Prostate gland (tissue), 2 donors: ENCODE results near the gene TPPP. TPM values are rescaled to one million over a fixed set of nuclear protein-coding genes. Genes with fewer than 3 reads are reported as not detected.
A peak's percentile ranks its signal among the peaks of the same experiment; 100 is the strongest.
"Not testable (repeated sequence)": the region's sequence is repeated elsewhere in the genome, so short reads cannot be mapped to it uniquely, and the experiment has no call there.

ENCODE experiments used
- DNase-seq: peaks from one replicate; pipeline ENCODE4 v3.0.0-alpha.2; 2019; ENCODE audit warnings: low spot score
- H3K27ac ChIP-seq, 2 donors: fragments of 200-600 bp; sonication (generic); 2 replicates each; pipeline ENCODE4 v1.5.1; 2017 to 2019
- H3K27me3 ChIP-seq: fragments of 200-600 bp; sonication (generic); replicated peaks from 2 replicates; pipeline ENCODE4 v1.5.1; 2019; ENCODE audit not compliant: insufficient read depth
- H3K36me3 ChIP-seq, 2 donors: fragments of 200-600 bp; sonication (generic); 1 replicate in 1 of 2; 2 replicates in 1 of 2; pipeline versions ENCODE4 v1.5.1 to v1.8.1; 2017 to 2019
- H3K4me1 ChIP-seq: fragments of 200-600 bp; sonication (generic); replicated peaks from 2 replicates; pipeline ENCODE4 v1.5.1; 2019
- H3K4me3 ChIP-seq, 2 donors: fragments of 200-600 bp; sonication (generic); 2 replicates each; pipeline ENCODE4 v1.5.1; 2017 to 2019
- H3K9me3 ChIP-seq: fragments of 200-600 bp; sonication (generic); 2 replicates; pipeline ENCODE4 v1.5.1; 2017
- CTCF ChIP-seq, 4 experiments: fragments of 200-600 bp in 2 of 4; fragments of 450-650 bp in 2 of 4; sonication (generic) in 2 of 4; IDR thresholded peaks; 1 replicate in 3 of 4; 2 replicates in 1 of 4; pipeline ENCODE4 v1.5.1; 2016 to 2019; ENCODE audit warnings: antibody characterized with exemption in 4 of 4, mild to moderate bottlenecking in 2 of 4, moderate library complexity in 2 of 4
- POLR2A ChIP-seq: fragments of 450-650 bp; IDR thresholded peaks from one replicate; pipeline ENCODE4 v1.6.1; 2016; ENCODE audit warnings: antibody characterized with exemption, mild to moderate bottlenecking
- POLR2AphosphoS5 ChIP-seq: sonication (generic); formaldehyde crosslinking; IDR thresholded peaks from one replicate; pipeline ENCODE4 v1.6.1; 2017; ENCODE audit warnings: antibody characterized with exemption
- WGBS: methylation state at CpG from one replicate; pipeline ENCODE4 v1.1.5; 2018; 5-methylcytosine and 5-hydroxymethylcytosine counted together
- intact Hi-C: fragments of 100-400 bp; cut with DNase I; formaldehyde crosslinking; loops from one replicate; pipeline ENCODE4 v1.14.2; 2022
- total RNA-seq, 2 donors: library from RNA; depleted of rRNA; stranded (reverse); fragments of >200 nt; gene quantifications; one replicate each; pipeline ENCODE4 v1.1.0, GENCODE V29; 2016

The TPPP gene
- total RNA-seq, 2 donors from 2014 or later, result 2.3 to 6.9 TPM

DNA sequence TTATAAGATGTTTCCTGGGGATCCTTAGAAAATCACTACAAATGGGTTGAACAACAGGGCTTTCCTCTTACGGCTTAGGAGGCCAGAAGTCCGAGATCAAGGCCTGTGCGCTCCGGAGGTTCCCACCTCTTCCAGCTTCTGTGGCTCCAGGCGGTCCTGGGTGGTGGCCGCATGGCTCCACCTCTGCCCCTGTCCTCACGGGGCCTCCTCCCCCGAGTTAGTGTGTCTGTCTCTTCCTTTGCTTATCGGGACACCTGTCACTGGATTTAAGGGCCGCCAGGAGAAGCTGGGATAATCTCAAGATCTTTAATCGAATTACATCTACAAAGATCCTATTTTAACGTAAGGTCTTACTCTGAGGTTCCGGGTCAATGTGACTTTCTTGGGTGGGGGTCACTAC, 2.3 kb upstream of the TPPP start:
- H3K4me3 ChIP-seq, H3K27me3 ChIP-seq, H3K36me3 ChIP-seq, H3K9me3 ChIP-seq, intact Hi-C loops, DNase-seq, H3K27ac ChIP-seq, H3K4me1 ChIP-seq: not testable (repeated sequence)
- WGBS, result 80% methylated on average over 2 of the region's 13 CpGs

DNA sequence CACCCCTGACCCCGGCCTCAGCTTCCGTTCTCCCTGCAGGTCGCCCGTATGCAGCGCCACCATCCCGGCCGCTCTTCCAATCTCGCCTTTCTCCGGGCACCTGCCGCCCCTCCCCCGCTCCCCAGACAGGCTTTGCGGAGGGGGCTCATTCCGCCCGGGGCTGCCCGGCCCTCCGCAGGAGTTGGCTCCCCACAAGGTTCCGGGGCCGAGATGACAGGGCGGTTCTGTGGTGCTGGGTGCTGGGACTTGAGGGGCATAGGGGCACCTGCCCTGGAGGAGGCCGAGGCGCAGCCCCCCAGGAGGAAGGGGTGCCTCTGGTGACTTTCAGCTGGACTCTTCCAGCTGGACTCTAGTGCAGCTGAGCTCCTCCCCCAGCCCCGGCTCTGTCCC, 885 bp upstream of the TPPP start:
- H3K9me3 ChIP-seq, H3K27ac ChIP-seq, H3K4me1 ChIP-seq, DNase-seq, intact Hi-C loops, H3K27me3 ChIP-seq, H3K36me3 ChIP-seq: not testable (repeated sequence)
- peak overlapping the region in 1 of 2 donors; percentile 45 for H3K4me3 ChIP-seq
- 2% methylated on average over 9 of the region's 22 CpGs for WGBS

DNA sequence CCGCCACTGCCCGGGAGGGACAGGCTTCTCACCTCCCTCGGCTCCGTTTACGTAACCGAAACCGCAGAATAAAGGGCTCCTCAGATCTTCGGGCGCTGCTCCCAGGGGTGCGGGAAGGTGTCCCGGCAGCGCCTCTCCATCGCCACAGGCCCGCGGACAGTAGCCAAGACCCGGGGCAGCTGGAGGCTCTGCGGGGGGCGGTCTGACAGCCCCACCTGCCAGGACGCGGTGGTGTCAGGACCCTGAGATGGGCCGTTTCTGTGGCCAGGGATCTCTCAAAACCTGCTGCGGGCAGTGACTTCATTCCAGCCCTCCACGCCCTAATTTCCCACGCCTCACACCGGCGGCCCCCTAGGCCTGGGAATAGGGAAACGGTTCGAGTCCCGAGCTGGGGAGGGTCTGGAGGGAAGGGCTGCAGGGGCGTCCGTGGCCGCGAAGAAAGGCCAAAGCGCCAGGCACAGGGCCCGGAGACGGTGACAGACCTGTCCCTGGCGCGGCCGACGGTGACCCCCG, 567 bp downstream of the TPPP start:
- H3K4me1 ChIP-seq, H3K9me3 ChIP-seq, intact Hi-C loops, H3K27ac ChIP-seq, H3K36me3 ChIP-seq, H3K27me3 ChIP-seq, DNase-seq: not testable (repeated sequence)
- peak overlapping the region; percentile 33 to 45 for H3K4me3 ChIP-seq
- WGBS, result under 1% methylated on average over 40 of the region's 41 CpGs

DNA sequence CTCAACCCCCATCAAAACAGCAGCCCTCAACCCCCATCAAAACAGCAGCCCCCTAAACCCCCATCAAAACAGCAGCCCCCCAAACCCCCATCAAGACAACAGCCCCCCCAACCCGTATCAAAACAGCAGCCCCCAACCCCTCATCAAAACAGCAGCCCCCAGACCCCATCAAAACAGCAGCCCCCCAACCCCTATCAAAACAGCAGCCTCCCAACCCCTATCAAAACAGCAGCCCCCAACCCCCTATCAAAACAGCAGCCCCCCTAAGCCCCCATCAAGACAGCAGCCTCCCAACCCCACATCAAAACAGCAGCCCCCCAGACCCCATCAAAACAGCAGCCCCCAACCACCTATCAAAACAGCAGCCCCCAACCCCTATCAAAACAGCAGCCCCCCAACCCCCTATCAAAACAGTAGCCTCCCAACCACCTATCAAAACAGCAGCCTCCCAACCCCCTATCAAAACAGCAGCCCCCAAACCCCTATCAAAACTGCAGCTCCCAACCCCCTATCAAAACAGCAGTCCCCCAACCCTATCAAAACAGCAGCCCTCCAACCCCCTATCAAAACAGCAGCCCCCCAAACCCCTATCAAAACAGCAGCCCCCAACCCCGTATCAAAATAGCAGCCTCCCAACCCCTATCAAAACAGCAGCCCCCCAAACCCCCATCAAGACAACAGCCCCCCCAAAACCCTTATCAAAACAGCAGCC, 1.2 kb downstream of the TPPP start:
- TF ChIP-seq POLR2A, result no peak
- no peak for TF ChIP-seq POLR2AphosphoS5
- TF ChIP-seq CTCF (IDR thresholded peaks at IDR 0.05), result no peak
- Histone ChIP-seq H3K36me3 (no peaks in the 10 kb centered on the region), H3K4me3 (peak overlapping the region in 1 of 2 donors; percentile 45), H3K9me3 (no peaks in the 10 kb centered on the region), H3K27me3 (no peaks in the 10 kb centered on the region), H3K27ac (no peak overlapping the region), H3K4me1 (no peaks in the 10 kb centered on the region)
- 17% methylated on average over 2 of the region's 2 CpGs for WGBS
- no peak for DNase-seq
- intact Hi-C loops, result no loop called here

DNA sequence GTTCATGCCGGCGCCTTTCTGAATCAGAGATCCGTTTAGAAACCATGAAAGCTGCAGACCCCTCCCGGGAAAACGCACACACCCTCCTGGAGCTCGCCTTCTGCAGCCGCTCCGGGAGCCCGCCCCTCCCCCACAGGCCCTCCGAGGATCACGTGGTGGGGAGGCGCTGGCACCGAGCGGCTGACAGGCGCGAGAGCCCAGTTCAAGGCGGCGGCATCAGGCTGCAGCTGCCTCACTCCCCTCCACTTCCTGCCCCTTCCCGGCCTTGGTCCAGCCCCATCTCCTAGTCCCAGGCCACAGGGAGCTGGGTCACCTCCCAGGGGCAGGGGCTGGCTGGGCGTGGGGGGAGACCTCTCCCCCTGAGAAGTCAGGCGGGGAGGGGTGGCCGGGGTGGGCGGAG, 2.1 kb downstream of the TPPP start:
- H3K4me1 ChIP-seq, H3K36me3 ChIP-seq, H3K27me3 ChIP-seq, H3K4me3 ChIP-seq, intact Hi-C loops, H3K9me3 ChIP-seq, H3K27ac ChIP-seq, DNase-seq: not testable (repeated sequence)
- WGBS, result no CpG with 5 or more reads among the region's 23 CpGs

DNA sequence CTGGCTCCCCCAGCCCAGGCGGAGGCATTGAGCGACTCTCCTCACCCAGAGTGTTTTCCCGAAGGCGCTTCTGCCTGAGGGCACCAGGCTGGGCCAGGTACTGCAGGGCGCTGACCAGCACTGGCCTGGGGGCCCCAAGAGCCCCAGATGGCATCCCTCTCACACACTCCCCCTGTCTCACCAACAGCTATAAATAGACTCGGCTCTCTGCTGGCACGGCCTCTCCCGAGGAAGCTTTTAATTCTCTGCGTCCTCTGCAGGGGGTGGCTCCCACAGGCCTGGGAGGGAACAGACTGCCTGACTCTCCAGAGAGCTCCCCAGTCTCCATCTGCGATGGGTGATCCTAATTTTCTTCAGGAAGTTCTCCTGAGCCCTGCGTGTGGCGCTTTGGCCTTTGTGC, 2.9 kb downstream of the TPPP start:
- H3K9me3 ChIP-seq, H3K4me3 ChIP-seq, H3K27ac ChIP-seq, DNase-seq, H3K27me3 ChIP-seq, H3K36me3 ChIP-seq, H3K4me1 ChIP-seq, intact Hi-C loops: not testable (repeated sequence)
- no CpG with 5 or more reads among the region's 12 CpGs for WGBS

- H3K4me1 ChIP-seq, H3K36me3 ChIP-seq, H3K27me3 ChIP-seq, DNase-seq, H3K27ac ChIP-seq, intact Hi-C loops, H3K9me3 ChIP-seq, H3K4me3 ChIP-seq: not testable (repeated sequence)
- 90% methylated on average over 19 of the region's 30 CpGs for WGBS
Measured at GRCh38 chr5:688348-689010, 4.7 kb downstream of the TPPP start.

DNA sequence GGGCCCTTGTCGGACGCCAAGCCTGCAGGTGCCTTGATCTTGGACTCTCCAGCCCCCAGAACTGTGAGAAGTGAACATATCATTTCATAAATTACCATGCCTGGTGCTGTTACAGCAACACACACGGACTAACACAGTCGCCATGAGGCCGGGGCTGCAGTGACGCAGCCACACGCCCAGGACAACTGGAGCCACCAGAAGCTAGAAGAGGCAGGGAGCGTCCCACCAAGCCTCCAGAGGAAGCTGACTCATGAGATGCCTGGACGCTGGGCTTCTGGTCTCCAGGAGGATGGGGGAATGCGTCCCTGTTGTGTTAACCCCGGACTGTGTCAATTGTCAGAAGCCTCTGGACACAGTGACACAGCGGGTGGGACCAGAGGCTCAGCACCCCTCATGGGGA, 6.2 kb downstream of the TPPP start:
- DNase-seq, H3K4me1 ChIP-seq, H3K27me3 ChIP-seq, H3K4me3 ChIP-seq, H3K36me3 ChIP-seq, H3K9me3 ChIP-seq, H3K27ac ChIP-seq, intact Hi-C loops: not testable (repeated sequence)
- WGBS, result 91% methylated on average over 11 of the region's 12 CpGs

- DNase-seq, intact Hi-C loops: not testable (repeated sequence)
Measured at GRCh38 chr5:686172-686523, 7.0 kb downstream of the TPPP start.

More at GRCh38 chr5:686172-686523, 7.0 kb downstream of the TPPP start:
- H3K27me3 ChIP-seq, H3K9me3 ChIP-seq, H3K4me3 ChIP-seq, H3K4me1 ChIP-seq, H3K27ac ChIP-seq, H3K36me3 ChIP-seq: not testable (repeated sequence)
- 84% methylated on average over 12 of the region's 12 CpGs for WGBS
